Neural cell (in vitro differentiated cells): ENCODE measurements around the gene GRK4. TPM values are rescaled to one million over a fixed set of nuclear protein-coding genes. Genes with fewer than 3 reads are reported as not detected.

ENCODE experiments used
- H2AFZ ChIP-seq: fragments of 200-600, 300-800 bp; sonication (generic), shearing (Covaris generic); 2 replicates; pipeline ENCODE4 v1.6.0; 2014; ENCODE audit warnings: low read depth, mild to moderate bottlenecking, antibody characterized with exemption, low read length, moderate library complexity
- H3F3A ChIP-seq: fragments of 200-600 bp; shearing (Covaris generic); 2 replicates; pipeline ENCODE4 v1.6.1; 2016; ENCODE audit warnings: mild to moderate bottlenecking, moderate library complexity, mixed read lengths, antibody characterized with exemption, low read length; ENCODE audit not compliant: insufficient read depth, poor library complexity, severe bottlenecking
- H3K27ac ChIP-seq: fragments of 200-600, 300-800 bp; sonication (generic), shearing (Covaris generic); 2 replicates; pipeline ENCODE4 v1.5.1; 2014; ENCODE audit warnings: mild to moderate bottlenecking, low read length, moderate library complexity
- H3K27me3 ChIP-seq: fragments of 300-800, 200-600 bp; sonication (generic), shearing (Covaris generic); 2 replicates; pipeline ENCODE4 v1.6.0; 2014; ENCODE audit warnings: mild to moderate bottlenecking, low read depth, low read length, moderate library complexity; ENCODE audit not compliant: insufficient read depth
- H3K36me3 ChIP-seq: fragments of 300-800, 200-600 bp; sonication (generic), shearing (Covaris generic); 2 replicates; pipeline ENCODE4 v1.5.1; 2014; ENCODE audit warnings: mild to moderate bottlenecking, antibody characterized with exemption, low read length, moderate library complexity; ENCODE audit not compliant: insufficient read depth
- H3K4me2 ChIP-seq: fragments of 300-800, 200-600 bp; sonication (generic), shearing (Covaris generic); 2 replicates; pipeline ENCODE4 v1.6.0; 2014; ENCODE audit warnings: mild to moderate bottlenecking, low read length
- H3K4me3 ChIP-seq: fragments of 300-800, 200-600 bp; sonication (generic), shearing (Covaris generic); 2 replicates; pipeline ENCODE4 v1.5.1; 2014; ENCODE audit warnings: mild to moderate bottlenecking, low read length, moderate library complexity
- H3K79me2 ChIP-seq: fragments of 200-600 bp; shearing (Covaris generic); replicated peaks from 2 replicates; pipeline ENCODE4 v1.6.0; 2014; ENCODE audit warnings: mild to moderate bottlenecking, low read length, moderate library complexity; ENCODE audit not compliant: insufficient read depth
- H3K9ac ChIP-seq: fragments of 300-800, 200-600 bp; sonication (generic), shearing (Covaris generic); 2 replicates; pipeline ENCODE4 v1.6.1; 2016; ENCODE audit warnings: mild to moderate bottlenecking, low read length, mixed read lengths
- H3K9me2 ChIP-seq: fragments of 200-600 bp; shearing (Covaris generic); 2 replicates; pipeline ENCODE4 v1.6.1; 2016; ENCODE audit warnings: mild to moderate bottlenecking, low read length, mixed read lengths; ENCODE audit not compliant: insufficient read depth
- H3K9me3 ChIP-seq: fragments of 200-600, 300-800 bp; sonication (generic), shearing (Covaris generic); 2 replicates; pipeline ENCODE4 v1.6.1; 2016; ENCODE audit warnings: mild to moderate bottlenecking, mixed run types, low read length, moderate library complexity, mixed read lengths
- H4K20me1 ChIP-seq: fragments of 200-600 bp; shearing (Covaris generic); 2 replicates; pipeline ENCODE4 v1.6.1; 2016; ENCODE audit warnings: mild to moderate bottlenecking, mixed run types; ENCODE audit not compliant: insufficient read depth
- CTCF ChIP-seq: fragments of 450-650 bp; IDR thresholded peaks from 2 replicates; pipeline ENCODE4 v1.5.1; 2014; ENCODE audit warnings: antibody characterized with exemption, mild to moderate bottlenecking, moderate library complexity; ENCODE audit not compliant: poor library complexity, severe bottlenecking
- EP300 ChIP-seq: fragments of 450-650 bp; conservative IDR thresholded peaks from 2 replicates; pipeline ENCODE4 v1.6.1; 2014; ENCODE audit warnings: antibody characterized with exemption, mild to moderate bottlenecking, moderate library complexity; ENCODE audit not compliant: poor library complexity, severe bottlenecking
- EZH2 ChIP-seq: fragments of 200-600, 300-800 bp; shearing (Covaris generic), sonication (generic); IDR thresholded peaks from 2 replicates; pipeline ENCODE4 v1.6.1; 2014; ENCODE audit warnings: antibody characterized with exemption, low read length, borderline replicate concordance, mild to moderate bottlenecking; ENCODE audit not compliant: insufficient read depth, poor library complexity, severe bottlenecking
- MXI1 ChIP-seq: fragments of 450-650 bp; conservative IDR thresholded peaks from 2 replicates; pipeline ENCODE4 v1.6.1; 2014; ENCODE audit warnings: antibody characterized with exemption, mild to moderate bottlenecking; ENCODE audit not compliant: poor library complexity, severe bottlenecking
- POLR2AphosphoS5 ChIP-seq: IDR thresholded peaks from 2 replicates; pipeline ENCODE4 v1.6.1; 2012
- RAD21 ChIP-seq: fragments of 450-650 bp; conservative IDR thresholded peaks from 2 replicates; pipeline ENCODE4 v1.6.1; 2014; ENCODE audit warnings: antibody characterized with exemption, mild to moderate bottlenecking, moderate library complexity
- REST ChIP-seq: IDR thresholded peaks from 2 replicates; pipeline ENCODE4 v1.6.1; 2012; ENCODE audit warnings: borderline replicate concordance
- SMC3 ChIP-seq: fragments of 450-650 bp; conservative IDR thresholded peaks from 2 replicates; pipeline ENCODE4 v1.6.1; 2014; ENCODE audit warnings: antibody characterized with exemption, mild to moderate bottlenecking, moderate library complexity; ENCODE audit not compliant: poor library complexity
- TAF1 ChIP-seq: IDR thresholded peaks from 2 replicates; pipeline ENCODE4 v1.6.1; 2012; ENCODE audit warnings: low read depth
- polyA plus RNA-seq: library from polyadenylated mRNA; depleted of rRNA; stranded (reverse); fragments of >200 nt; gene quantifications from 2 replicates; pipeline ENCODE4 v1.2.3, GENCODE V29; 2014

The GRK4 gene
- polyA plus RNA-seq, 1 donor from 2014 or later: 17.4 TPM

- Histone ChIP-seq H3F3A (no peaks in the 10 kb centered on the region), H4K20me1 (no peaks in the 10 kb centered on the region), H3K36me3 (no peaks in the 10 kb centered on the region), H2AFZ (no peak overlapping the region), H3K9me3 (no peaks in the 10 kb centered on the region), H3K9me2 (no peaks in the 10 kb centered on the region), H3K27ac (no peak overlapping the region), H3K27me3 (no peaks in the 10 kb centered on the region), H3K4me3 (no peak overlapping the region), H3K9ac (no peak overlapping the region), H3K4me2 (no peak overlapping the region), H3K79me2 (peaks cover 72% of the 10 kb centered on the region)
- TF ChIP-seq EZH2: no peak
- no peak for TF ChIP-seq RAD21
- no peak for TF ChIP-seq TAF1
Observed at GRCh38 chr4:3082925-3083515, 119.6 kb downstream of the GRK4 start.

- no peaks in the 10 kb centered on the region for H3K36me3 ChIP-seq
- H3K9me3 ChIP-seq: no peaks in the 10 kb centered on the region
- H2AFZ ChIP-seq: no peak overlapping the region
- H3K9me2 ChIP-seq: no peaks in the 10 kb centered on the region
- H3K27ac ChIP-seq: no peak overlapping the region
- H3K4me2 ChIP-seq: no peak overlapping the region
- TF ChIP-seq POLR2AphosphoS5: no peak
- no peak for TF ChIP-seq MXI1
- no peaks in the 10 kb centered on the region for H4K20me1 ChIP-seq
- no peaks in the 10 kb centered on the region for H3K27me3 ChIP-seq
- no peak overlapping the region for H3K9ac ChIP-seq
- no peaks in the 10 kb centered on the region for H3F3A ChIP-seq
- H3K79me2 ChIP-seq: peaks cover 66% of the 10 kb centered on the region
- no peak overlapping the region for H3K4me3 ChIP-seq
Observed at GRCh38 chr4:3083732-3084131, 120.4 kb downstream of the GRK4 start.

- H3K4me2 ChIP-seq: no peak overlapping the region
- H4K20me1 ChIP-seq: no peaks in the 10 kb centered on the region
- no peaks in the 10 kb centered on the region for H3F3A ChIP-seq
- H2AFZ ChIP-seq: no peak overlapping the region
- no peaks in the 10 kb centered on the region for H3K9me3 ChIP-seq
- no peaks in the 10 kb centered on the region for H3K9me2 ChIP-seq
- no peaks in the 10 kb centered on the region for H3K27me3 ChIP-seq
- H3K36me3 ChIP-seq: no peaks in the 10 kb centered on the region
- TF ChIP-seq MXI1: no peak
- TF ChIP-seq CTCF: no peak
- TF ChIP-seq REST: no peak
- TF ChIP-seq TAF1: no peak
- no peak for TF ChIP-seq EZH2
- TF ChIP-seq SMC3: no peak
- TF ChIP-seq EP300: no peak
- no peak for TF ChIP-seq RAD21
- no peak for TF ChIP-seq POLR2AphosphoS5
- H3K4me3 ChIP-seq: no peak overlapping the region
- H3K79me2 ChIP-seq: peaks cover 44% of the 10 kb centered on the region
- H3K27ac ChIP-seq: no peak overlapping the region
- H3K9ac ChIP-seq: no peak overlapping the region
Observed at GRCh38 chr4:3085948-3086670, 122.7 kb downstream of the GRK4 start.
